HG02970 (cell line): Measurements from ENCODE around the gene ADARB1.

ENCODE experiments used
- ATAC-seq: cut with Tn5 transposase; IDR thresholded peaks from one replicate; pipeline ENCODE4 v1.9.1; 2021; ENCODE audit warnings: mild to moderate bottlenecking, moderate library complexity, moderate number of reproducible peaks; ENCODE audit not compliant: unreplicated experiment, low FRiP score

Gene ADARB1

GRCh38 chr21:45219517-45219916 is 145.1 kb downstream of the ADARB1 start:
- no peak for ATAC-seq

- ATAC-seq = no peak
These were observed 145.7 kb downstream of the ADARB1 start for GRCh38 chr21:45220071-45220481.

- ATAC-seq = no peak
These were observed 146.5 kb downstream of the ADARB1 start for GRCh38 chr21:45220714-45221490.

- no peak for ATAC-seq
These were observed 147.6 kb downstream of the ADARB1 start for GRCh38 chr21:45222001-45222400.

- ATAC-seq = no peak
These were observed 149.1 kb downstream of the ADARB1 start for GRCh38 chr21:45223236-45224185.

GRCh38 chr21:45224189-45224938 is 150.0 kb downstream of the ADARB1 start:
- ATAC-seq = no peak

- no peak for ATAC-seq
These were observed 150.8 kb downstream of the ADARB1 start for GRCh38 chr21:45225041-45225740.

- no peak for ATAC-seq
These were observed 151.5 kb downstream of the ADARB1 start for GRCh38 chr21:45225741-45226327.

- no peak for ATAC-seq
These were observed 152.4 kb downstream of the ADARB1 start for GRCh38 chr21:45226540-45227326.

GRCh38 chr21:45227735-45228134 is 153.4 kb downstream of the ADARB1 start:
- ATAC-seq = no peak

- no peak for ATAC-seq
These were observed 153.8 kb downstream of the ADARB1 start for GRCh38 chr21:45228171-45228641.

- ATAC-seq = no peak
These were observed 154.4 kb downstream of the ADARB1 start for GRCh38 chr21:45228656-45229240.

GRCh38 chr21:45231705-45232104 is 157.3 kb downstream of the ADARB1 start:
- ATAC-seq = no peak

- no peak for ATAC-seq
These were observed 159.7 kb downstream of the ADARB1 start for GRCh38 chr21:45234127-45234526.

GRCh38 chr21:45234965-45235364 is 160.6 kb downstream of the ADARB1 start:
- no peak for ATAC-seq

- ATAC-seq = no peak
These were observed 161.1 kb downstream of the ADARB1 start for GRCh38 chr21:45235488-45235887.

GRCh38 chr21:45236481-45236880 is 162.1 kb downstream of the ADARB1 start:
- ATAC-seq = no peak

- ATAC-seq = no peak
These were observed 163.0 kb downstream of the ADARB1 start for GRCh38 chr21:45237401-45237800.
